Adrenal gland (tissue), 12 donors: Measurements from ENCODE around the gene CCNL1. TPM values are rescaled to one million over a fixed set of nuclear protein-coding genes. Genes with fewer than 3 reads are reported as not detected.

Experiments used
- DNase-seq, 7 donors: peaks; one replicate each; pipeline ENCODE4 v3.0.0-alpha.2; 2019 to 2020
- H3K27ac ChIP-seq, 5 donors: fragments of 200-600 bp; sonication (generic) in 4 of 5; 1 replicate in 3 of 5; 2 replicates in 2 of 5; pipeline versions ENCODE4 v1.5.1 to v1.8.0; 2016 to 2020; ENCODE audit warnings: mild to moderate bottlenecking in 1 of 5
- H3K27me3 ChIP-seq: fragments of 200-600 bp; 2 replicates; pipeline ENCODE4 v1.8.0; 2021
- H3K36me3 ChIP-seq, 2 donors: fragments of 200-600 bp; replicated peaks in 1 of 2; 1 replicate in 1 of 2; 2 replicates in 1 of 2; pipeline versions ENCODE4 v1.5.1 to v1.8.0; 2018 to 2022
- H3K4me1 ChIP-seq, 2 donors: fragments of 200-600 bp; replicated peaks in 1 of 2; 1 replicate in 1 of 2; 2 replicates in 1 of 2; pipeline versions ENCODE4 v1.5.1 to v1.8.0; 2018 to 2021
- H3K4me3 ChIP-seq, 4 donors: fragments of 200-600 bp; sonication (generic) in 3 of 4; one replicate each; pipeline ENCODE4 v1.5.1; 2016 to 2018
- H3K9me3 ChIP-seq, 3 donors: fragments of 200-600 bp; sonication (generic) in 1 of 3; replicated peaks in 1 of 3; 1 replicate in 2 of 3; 2 replicates in 1 of 3; pipeline versions ENCODE4 v1.5.1 to v1.8.0; 2016 to 2021
- CTCF ChIP-seq, 6 experiments: fragments of 450-650 bp in 4 of 6; fragments of 200-600 bp in 2 of 6; sonication (generic) in 1 of 6; IDR thresholded peaks; 1 replicate in 5 of 6; 2 replicates in 1 of 6; pipeline versions ENCODE4 v1.5.1 to v1.8.0; 2016 to 2021; ENCODE audit warnings: antibody characterized with exemption in 6 of 6, mild to moderate bottlenecking in 2 of 6, moderate library complexity in 1 of 6
- POLR2A ChIP-seq, 2 donors: fragments of 450-650 bp; IDR thresholded peaks; one replicate each; pipeline ENCODE4 v1.6.1; 2017; ENCODE audit warnings: antibody characterized with exemption in 2 of 2, mild to moderate bottlenecking in 2 of 2, moderate library complexity in 1 of 2
- WGBS, 4 donors: extraction: QIAGEN DNeasy Blood & Tissue Kit in 2 of 4; methylation state at CpG; one replicate each; pipeline versions ENCODE4 v1.1.5 to v1.1.7; 2013 to 2017; 5-methylcytosine and 5-hydroxymethylcytosine counted together
- intact Hi-C, 2 donors: fragments of 100-400 bp; cut with DNase I; formaldehyde crosslinking; loops; one replicate each; pipeline versions ENCODE4 v1.14.1 to v1.15.0; 2022 to 2023
- polyA plus RNA-seq, 3 donors: library from polyadenylated mRNA; stranded (reverse); fragments of 200-250 nt in 2 of 3; fragments of 350-450 nt in 1 of 3; fragmentation: Illumina TruSeq in 1 of 3; extraction: RNeasy Lipid Tissue Mini Kit (QIAGEN cat#74804) in 1 of 3; gene quantifications; one replicate each; pipeline ENCODE4 v1.2.3, GENCODE V29; 2013 to 2014
- total RNA-seq, 9 donors: library from RNA; depleted of rRNA in 4 of 9; stranded (reverse); fragments of >200 nt in 4 of 9; fragments of 120-200 nt in 1 of 9; fragmentation: NEBNext Ultra II Directional in 1 of 9; extraction: Animal tissue kit (Norgen Biotek cat#: 25700) in 1 of 9; gene quantifications; one replicate each; pipeline versions ENCODE4 v1.1.0 to v1.2.4, GENCODE V29; 2013 to 2023
- donor health status: healthy with polysubstance abuse.
- donor health status: Bipolar disorder and iron deficiency.
- donor health status: DM: yes; HTN: yes; CAD: no.
- donor health status: DM: no; HTN: no; CAD: no.
- donor health status: DM: no; HTN: no; CAD: no.
- donor health status: DM: yes; HTN: yes; CAD: no.

CCNL1 gene
- total and polyA plus RNA-seq, 12 donors: 50.1 to 223 (median 105) TPM

GRCh38 chr3:157112536-157112935, 47.4 kb downstream of the CCNL1 start:
- 84 to 95% (median 87%) methylated on average over 4 of the region's 4 CpGs for WGBS, 4 donors
- H3K4me1 ChIP-seq: peaks cover 8 to 19% of the 10 kb centered on the region in 2 donors
- no peaks in the 10 kb centered on the region for H3K9me3 ChIP-seq
- no peak overlapping the region for H3K4me3 ChIP-seq
- TF ChIP-seq CTCF (IDR thresholded peaks at IDR 0.05) (no peak), POLR2A (IDR thresholded peaks at IDR 0.05) (no peak)
- peak overlapping the region in 1 of 5 donors; percentile 20 for H3K27ac ChIP-seq
- intact Hi-C loops: no loop called here
- no peaks in the 10 kb centered on the region for H3K36me3 ChIP-seq
- DNase-seq: no peak
- H3K27me3 ChIP-seq: no peaks in the 10 kb centered on the region

- no peak for DNase-seq
- TF ChIP-seq POLR2A (IDR thresholded peaks at IDR 0.05) (no peak), CTCF (IDR thresholded peaks at IDR 0.05) (no peak)
- 74 to 92% (median 80%) methylated on average over 2 of the region's 2 CpGs for whole genome bisulfite sequencing, 4 donors
- Histone ChIP-seq H3K36me3 (no peaks in the 10 kb centered on the region), H3K9me3 (no peaks in the 10 kb centered on the region), H3K4me3 (no peak overlapping the region), H3K27me3 (no peaks in the 10 kb centered on the region), H3K4me1 (peaks cover 8 to 22% of the 10 kb centered on the region in 2 donors), H3K27ac (no peak overlapping the region)
- intact Hi-C loops: no loop called here
Measured at GRCh38 chr3:157111518-157111917, 48.4 kb downstream of the CCNL1 start.

- Histone ChIP-seq H3K27ac (no peak overlapping the region), H3K9me3 (no peaks in the 10 kb centered on the region), H3K27me3 (no peaks in the 10 kb centered on the region), H3K4me3 (no peak overlapping the region), H3K36me3 (no peaks in the 10 kb centered on the region), H3K4me1 (peaks cover 7 to 22% of the 10 kb centered on the region in 2 donors)
- no peak for TF ChIP-seq CTCF (IDR thresholded peaks at IDR 0.05)
- WGBS, 4 donors: 52 to 79% (median 66%) methylated on average over 5 to 6 of the region's 6 CpGs
- intact Hi-C loops: no loop called here
- no peak for DNase-seq
Measured at GRCh38 chr3:157110761-157111278, 49.1 kb downstream of the CCNL1 start.

GRCh38 chr3:157109267-157110141, 50.4 kb downstream of the CCNL1 start:
- 76 to 82% (median 80%) methylated on average over 6 to 7 of the region's 7 CpGs for WGBS, 4 donors
- H3K9me3 ChIP-seq: no peaks in the 10 kb centered on the region
- H3K4me1 ChIP-seq: peaks cover 0 to 10% of the 10 kb centered on the region in 2 donors
- TF ChIP-seq CTCF (IDR thresholded peaks at IDR 0.05) (no peak), POLR2A (IDR thresholded peaks at IDR 0.05) (no peak)
- no peak overlapping the region for H3K27ac ChIP-seq
- no peaks in the 10 kb centered on the region for H3K27me3 ChIP-seq
- intact Hi-C loops: no loop called here
- no peaks in the 10 kb centered on the region for H3K36me3 ChIP-seq
- no peak overlapping the region for H3K4me3 ChIP-seq
- no peak for DNase-seq
